Thymus (tissue), 11 donors: ENCODE results near the gene FILIP1L. TPM values are rescaled to one million over a fixed set of nuclear protein-coding genes. Genes with fewer than 3 reads are reported as not detected.

Experiments
- DNase-seq, 9 donors: peaks; one replicate each; pipeline ENCODE4 v3.0.0-alpha.2; 2013; ENCODE audit warnings: low spot score in 9 of 9, low read depth in 6 of 9, missing footprints in 1 of 9
- H3K27ac ChIP-seq, 2 donors: one replicate each; pipeline ENCODE4 v1.5.1; 2013; ENCODE audit warnings: control low read depth in 1 of 2, low read depth in 1 of 2, low read length in 1 of 2, mild to moderate bottlenecking in 1 of 2, moderate library complexity in 1 of 2
- H3K27me3 ChIP-seq, 2 donors: one replicate each; pipeline ENCODE4 v1.5.1; 2013; ENCODE audit warnings: low read length in 1 of 2; ENCODE audit not compliant: control insufficient read depth in 2 of 2, insufficient read depth in 1 of 2
- H3K36me3 ChIP-seq, 2 donors: one replicate each; pipeline ENCODE4 v1.5.1; 2013; ENCODE audit warnings: low read length in 1 of 2, mild to moderate bottlenecking in 1 of 2, moderate library complexity in 1 of 2; ENCODE audit not compliant: control insufficient read depth in 2 of 2, insufficient read depth in 2 of 2
- H3K4me1 ChIP-seq, 2 donors: one replicate each; pipeline ENCODE4 v1.5.1; 2013; ENCODE audit warnings: low read length in 2 of 2; ENCODE audit not compliant: control insufficient read depth in 2 of 2, insufficient read depth in 2 of 2
- H3K4me3 ChIP-seq, 2 donors: one replicate each; pipeline ENCODE4 v1.5.1; 2013; ENCODE audit warnings: low read length in 2 of 2, control low read depth in 1 of 2, mild to moderate bottlenecking in 1 of 2
- H3K9me3 ChIP-seq, 2 donors: one replicate each; pipeline ENCODE4 v1.5.1; 2013; ENCODE audit warnings: low read length in 1 of 2, mild to moderate bottlenecking in 1 of 2; ENCODE audit not compliant: control insufficient read depth in 2 of 2, insufficient read depth in 1 of 2
- WGBS: extraction: QIAGEN DNeasy Blood & Tissue Kit; methylation state at CpG from one replicate; pipeline ENCODE4 v1.1.7; 2013; 5-methylcytosine and 5-hydroxymethylcytosine counted together
- polyA plus RNA-seq: library from polyadenylated mRNA; stranded (reverse); fragments of 200-250 nt; gene quantifications from one replicate; pipeline ENCODE4 v1.2.3, GENCODE V29; 2013
- total RNA-seq: library from RNA; stranded (reverse); fragments of 120-200 nt; gene quantifications from one replicate; pipeline ENCODE4 v1.2.4, GENCODE V29; 2013
- donor health status: healthy.

The FILIP1L gene
- total and polyA plus RNA-seq, 2 donors: 6.6 to 15.5 TPM

- H3K9me3 ChIP-seq: no peaks in the 10 kb centered on the region
- H3K36me3 ChIP-seq: no peaks in the 10 kb centered on the region
- DNase-seq: peak in 2 of 9 donors; percentile 26 to 43
- WGBS: 21% methylated on average over 10 of the region's 10 CpGs
- no peak overlapping the region for H3K4me3 ChIP-seq
- H3K4me1 ChIP-seq: peaks cover 10 to 15% of the 10 kb centered on the region in 2 donors
- H3K27me3 ChIP-seq: no peaks in the 10 kb centered on the region
- H3K27ac ChIP-seq: peak overlapping the region; percentile 18 to 19
Measured at GRCh38 chr3:100073714-100074307, 40.5 kb downstream of the FILIP1L start.

GRCh38 chr3:100073049-100073713 lies 41.1 kb downstream of the FILIP1L start:
- DNase-seq: no peak
- H3K27me3 ChIP-seq: no peaks in the 10 kb centered on the region
- H3K27ac ChIP-seq: peak overlapping the region in 1 of 2 donors; percentile 19
- H3K4me1 ChIP-seq: peaks cover 10 to 16% of the 10 kb centered on the region in 2 donors
- no peak overlapping the region for H3K4me3 ChIP-seq
- H3K36me3 ChIP-seq: no peaks in the 10 kb centered on the region
- 76% methylated on average over 1 of the region's 1 CpG for WGBS
- no peaks in the 10 kb centered on the region for H3K9me3 ChIP-seq

DNA sequence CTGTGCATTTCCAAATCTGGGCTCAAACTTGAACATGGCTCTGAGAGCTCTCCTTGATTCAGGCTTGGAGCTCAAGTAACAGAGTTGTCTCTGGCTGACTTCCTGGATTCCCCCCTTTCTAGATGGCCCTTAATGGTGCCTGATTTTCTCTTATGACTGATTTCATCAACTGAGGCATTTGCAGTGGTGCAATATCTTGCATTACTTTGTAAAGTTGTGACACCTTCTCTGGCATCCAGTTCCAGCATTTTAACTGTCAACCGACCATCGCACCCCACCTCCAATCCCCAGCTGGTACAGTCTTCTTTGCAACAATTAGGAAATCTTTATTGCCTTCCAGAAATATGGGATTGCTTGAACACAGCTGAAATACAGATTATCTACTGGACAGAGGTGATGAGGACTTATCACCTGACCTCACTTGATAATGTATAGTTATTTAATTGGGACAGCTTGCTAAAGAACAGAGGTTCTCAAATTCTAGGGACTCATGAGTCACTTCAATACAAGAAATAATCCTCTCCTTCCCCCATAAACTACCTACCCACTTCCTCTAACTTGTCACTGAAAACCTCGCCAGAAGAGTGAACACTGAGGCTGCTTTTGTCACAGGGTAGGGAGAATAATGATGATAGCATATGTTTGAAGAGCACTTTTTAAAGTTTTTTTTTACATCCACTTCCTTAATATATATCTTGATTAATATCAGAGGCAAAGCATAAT lies 41.8 kb downstream of the FILIP1L start:
- Histone ChIP-seq H3K27me3 (no peaks in the 10 kb centered on the region), H3K4me3 (no peak overlapping the region), H3K27ac (no peak overlapping the region), H3K9me3 (no peaks in the 10 kb centered on the region), H3K36me3 (no peaks in the 10 kb centered on the region), H3K4me1 (peaks cover 10 to 16% of the 10 kb centered on the region in 2 donors)
- peak in 1 of 9 donors; percentile 33 for DNase-seq
- 78% methylated on average over 3 of the region's 3 CpGs for WGBS

- no peak overlapping the region for H3K4me3 ChIP-seq
- no peak for DNase-seq
- 90% methylated on average over 3 of the region's 3 CpGs for WGBS
- no peak overlapping the region for H3K27ac ChIP-seq
- peaks cover 10 to 16% of the 10 kb centered on the region in 2 donors for H3K4me1 ChIP-seq
- no peaks in the 10 kb centered on the region for H3K9me3 ChIP-seq
- no peaks in the 10 kb centered on the region for H3K36me3 ChIP-seq
- H3K27me3 ChIP-seq: no peaks in the 10 kb centered on the region
Measured at GRCh38 chr3:100069472-100069871, 44.8 kb downstream of the FILIP1L start.

- 21% methylated on average over 5 of the region's 5 CpGs for WGBS
- Histone ChIP-seq H3K9me3 (no peaks in the 10 kb centered on the region), H3K36me3 (no peaks in the 10 kb centered on the region), H3K27me3 (no peaks in the 10 kb centered on the region), H3K27ac (no peak overlapping the region), H3K4me1 (peaks cover 7 to 12% of the 10 kb centered on the region in 2 donors), H3K4me3 (no peak overlapping the region)
- peak; percentile 33 to 87 (median 68) for DNase-seq
Measured at GRCh38 chr3:100068826-100069225, 45.5 kb downstream of the FILIP1L start.

DNA sequence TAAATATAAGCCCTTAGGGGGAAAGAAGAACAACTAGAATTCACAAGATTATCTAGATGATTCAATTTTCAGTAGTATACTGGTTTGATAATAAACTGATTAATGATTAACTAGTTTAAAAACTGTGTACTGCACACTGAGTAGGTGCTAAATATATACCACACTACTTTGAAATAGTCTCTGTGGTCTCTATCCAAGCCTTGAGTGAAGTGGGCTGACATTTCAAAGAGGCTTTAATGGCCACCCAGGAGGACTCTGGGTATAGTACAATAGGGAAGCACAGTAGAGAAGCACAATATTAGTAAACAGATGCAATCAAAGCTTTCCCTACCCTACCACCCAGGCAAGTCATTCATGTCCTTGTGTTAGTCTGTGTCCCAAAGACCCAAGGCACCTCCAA lies 46.7 kb downstream of the FILIP1L start:
- no peaks in the 10 kb centered on the region for H3K27me3 ChIP-seq
- H3K36me3 ChIP-seq: no peaks in the 10 kb centered on the region
- H3K4me3 ChIP-seq: no peak overlapping the region
- H3K9me3 ChIP-seq: no peaks in the 10 kb centered on the region
- DNase-seq: no peak
- peaks cover 3 to 5% of the 10 kb centered on the region in 2 donors for H3K4me1 ChIP-seq
- H3K27ac ChIP-seq: no peak overlapping the region

- H3K27ac ChIP-seq: no peak overlapping the region
- no peak for DNase-seq
- H3K27me3 ChIP-seq: no peaks in the 10 kb centered on the region
- H3K4me1 ChIP-seq: peaks cover 2 to 3% of the 10 kb centered on the region in 2 donors
- H3K4me3 ChIP-seq: no peak overlapping the region
- H3K36me3 ChIP-seq: no peaks in the 10 kb centered on the region
- 95% methylated on average over 7 of the region's 7 CpGs for WGBS
- H3K9me3 ChIP-seq: no peaks in the 10 kb centered on the region
Measured at GRCh38 chr3:100063929-100064461, 50.3 kb downstream of the FILIP1L start.

DNA sequence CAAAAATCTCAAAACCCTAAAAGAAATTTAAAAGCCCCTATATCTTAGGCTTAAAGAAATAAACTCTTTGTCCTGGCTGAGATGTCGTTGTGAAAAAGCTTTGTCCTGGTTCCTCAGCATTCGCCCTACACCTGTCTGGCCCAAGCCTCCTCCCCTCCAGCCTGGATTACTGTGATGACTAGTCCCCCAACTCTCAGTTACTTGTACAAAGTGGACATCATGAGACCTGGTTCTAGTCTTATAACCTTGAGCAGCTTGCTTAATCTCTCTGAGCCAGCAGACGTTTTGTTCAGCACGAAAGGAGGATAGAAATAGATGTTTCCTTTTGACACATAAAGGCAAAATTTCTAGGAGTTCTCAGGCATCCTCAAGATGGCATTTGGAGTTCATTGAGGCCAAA lies 51.6 kb downstream of the FILIP1L start:
- Histone ChIP-seq H3K27me3 (no peaks in the 10 kb centered on the region), H3K4me3 (no peak overlapping the region), H3K36me3 (no peaks in the 10 kb centered on the region), H3K4me1 (no peaks in the 10 kb centered on the region), H3K9me3 (no peaks in the 10 kb centered on the region), H3K27ac (no peak overlapping the region)
- DNase-seq: no peak
- WGBS: 87% methylated on average over 4 of the region's 4 CpGs
